GM13976 (cell line): ENCODE measurements around the gene TMC3.

Experiments
- DNase-seq: peaks from one replicate; pipeline ENCODE4 v3.0.0; 2012; ENCODE audit warnings: low spot score
- in situ Hi-C: fragments of 300-500 bp; cut with MboI; formaldehyde crosslinking; loops from one replicate; pipeline ENCODE4 v1.12.0; 2022; ENCODE audit warnings: low sequenced_read_pairs, mixed read lengths, inconsistent platforms; ENCODE audit not compliant: unreplicated experiment
- TF ChIP-seq, protein P1 (sequence below): IDR thresholded peaks from 2 replicates; pipeline ENCODE4 v1.5.1; 2012; ENCODE audit warnings: borderline replicate concordance, mild to moderate bottlenecking; ENCODE audit not compliant: insufficient read depth; ENCODE audit errors: extremely low read depth, missing control alignments, control extremely low read depth

The TMC3 gene

DNA sequence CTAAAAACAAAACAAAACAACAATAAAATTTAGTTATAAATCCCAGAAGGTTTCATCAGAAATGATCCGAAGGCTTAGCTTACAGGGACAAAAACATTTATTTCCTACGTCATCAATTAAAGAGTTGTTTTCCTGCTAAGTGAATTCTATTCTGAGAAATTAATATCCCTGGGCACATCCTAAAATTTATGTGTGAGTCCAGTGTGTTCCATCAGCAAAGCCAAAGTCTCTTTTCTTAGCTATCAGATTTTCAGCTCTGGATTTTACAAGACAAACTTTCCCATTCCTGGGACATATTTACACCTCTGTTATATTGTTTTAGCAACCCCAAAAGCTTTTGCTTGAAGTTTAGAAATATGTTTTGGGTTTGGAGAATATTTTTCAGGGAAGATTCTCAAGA is 4.4 kb upstream of the TMC3 start:
- in situ Hi-C loops = no loop called here
- TF ChIP-seq, protein P1, sequence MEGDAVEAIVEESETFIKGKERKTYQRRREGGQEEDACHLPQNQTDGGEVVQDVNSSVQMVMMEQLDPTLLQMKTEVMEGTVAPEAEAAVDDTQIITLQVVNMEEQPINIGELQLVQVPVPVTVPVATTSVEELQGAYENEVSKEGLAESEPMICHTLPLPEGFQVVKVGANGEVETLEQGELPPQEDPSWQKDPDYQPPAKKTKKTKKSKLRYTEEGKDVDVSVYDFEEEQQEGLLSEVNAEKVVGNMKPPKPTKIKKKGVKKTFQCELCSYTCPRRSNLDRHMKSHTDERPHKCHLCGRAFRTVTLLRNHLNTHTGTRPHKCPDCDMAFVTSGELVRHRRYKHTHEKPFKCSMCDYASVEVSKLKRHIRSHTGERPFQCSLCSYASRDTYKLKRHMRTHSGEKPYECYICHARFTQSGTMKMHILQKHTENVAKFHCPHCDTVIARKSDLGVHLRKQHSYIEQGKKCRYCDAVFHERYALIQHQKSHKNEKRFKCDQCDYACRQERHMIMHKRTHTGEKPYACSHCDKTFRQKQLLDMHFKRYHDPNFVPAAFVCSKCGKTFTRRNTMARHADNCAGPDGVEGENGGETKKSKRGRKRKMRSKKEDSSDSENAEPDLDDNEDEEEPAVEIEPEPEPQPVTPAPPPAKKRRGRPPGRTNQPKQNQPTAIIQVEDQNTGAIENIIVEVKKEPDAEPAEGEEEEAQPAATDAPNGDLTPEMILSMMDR = no peak
- DNase-seq = no peak

DNA sequence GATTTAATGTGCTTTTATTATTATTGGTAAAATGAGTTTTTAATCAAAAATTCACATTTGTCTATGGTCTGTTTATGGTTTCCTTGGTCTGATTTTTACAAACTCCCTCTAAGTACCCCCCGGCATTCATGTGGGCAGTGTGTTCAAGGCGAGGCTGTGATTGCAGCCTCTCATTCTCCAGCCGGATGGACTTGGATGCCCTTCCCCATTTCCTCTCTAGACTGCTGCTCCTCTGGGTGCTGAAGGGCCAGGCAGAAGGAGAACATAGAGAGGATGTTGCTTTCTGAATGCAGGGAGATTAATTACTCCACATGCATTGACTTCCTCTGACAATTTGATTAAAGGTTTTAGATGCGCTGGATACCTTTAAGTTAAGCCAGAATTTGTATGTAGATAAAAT is 3.9 kb upstream of the TMC3 start:
- TF ChIP-seq, protein P1 = no peak
- no peak for DNase-seq
- in situ Hi-C loops = no loop called here

- in situ Hi-C loops = no loop called here
- no peak for DNase-seq
- TF ChIP-seq, protein P1 = no peak
These were observed 2.2 kb upstream of the TMC3 start for GRCh38 chr15:81376231-81376630.

- no peak for DNase-seq
- TF ChIP-seq, protein P1 = no peak
- in situ Hi-C loops = no loop called here
These were observed 1.4 kb upstream of the TMC3 start for GRCh38 chr15:81375461-81375860.

DNA sequence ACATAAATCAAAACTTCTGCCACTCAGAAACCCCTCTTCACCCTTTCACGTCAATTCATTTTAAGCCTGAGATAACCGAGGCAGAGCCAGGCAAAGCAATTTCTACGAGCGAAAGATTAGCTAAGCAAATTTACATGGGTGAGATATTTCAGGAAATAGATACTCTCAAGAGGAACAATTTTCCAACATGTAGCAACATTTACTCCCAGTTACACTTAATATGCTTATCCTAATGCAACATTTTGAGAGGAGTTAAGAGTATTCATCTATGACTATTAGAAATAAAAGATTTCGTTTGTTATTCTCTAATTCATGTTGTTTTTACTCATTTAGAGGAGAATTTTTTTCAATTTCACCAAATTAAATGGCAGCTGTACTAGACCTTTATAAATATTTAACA is 837 bp downstream of the TMC3 start:
- in situ Hi-C loops = no loop called here
- TF ChIP-seq, protein P1 = no peak
- no peak for DNase-seq

- TF ChIP-seq, protein P1 = no peak
- in situ Hi-C loops = no loop called here
- DNase-seq = no peak
These were observed 1.4 kb downstream of the TMC3 start for GRCh38 chr15:81372575-81372974.
